Measurements from ENCODE around the gene MREG. TPM values are rescaled to one million over a fixed set of nuclear protein-coding genes. Genes with fewer than 3 reads are reported as not detected.

Gene MREG
- total RNA-seq, 6 donors from 2014 or later: 15.4 to 22.6 (median 19.4) TPM

DNA sequence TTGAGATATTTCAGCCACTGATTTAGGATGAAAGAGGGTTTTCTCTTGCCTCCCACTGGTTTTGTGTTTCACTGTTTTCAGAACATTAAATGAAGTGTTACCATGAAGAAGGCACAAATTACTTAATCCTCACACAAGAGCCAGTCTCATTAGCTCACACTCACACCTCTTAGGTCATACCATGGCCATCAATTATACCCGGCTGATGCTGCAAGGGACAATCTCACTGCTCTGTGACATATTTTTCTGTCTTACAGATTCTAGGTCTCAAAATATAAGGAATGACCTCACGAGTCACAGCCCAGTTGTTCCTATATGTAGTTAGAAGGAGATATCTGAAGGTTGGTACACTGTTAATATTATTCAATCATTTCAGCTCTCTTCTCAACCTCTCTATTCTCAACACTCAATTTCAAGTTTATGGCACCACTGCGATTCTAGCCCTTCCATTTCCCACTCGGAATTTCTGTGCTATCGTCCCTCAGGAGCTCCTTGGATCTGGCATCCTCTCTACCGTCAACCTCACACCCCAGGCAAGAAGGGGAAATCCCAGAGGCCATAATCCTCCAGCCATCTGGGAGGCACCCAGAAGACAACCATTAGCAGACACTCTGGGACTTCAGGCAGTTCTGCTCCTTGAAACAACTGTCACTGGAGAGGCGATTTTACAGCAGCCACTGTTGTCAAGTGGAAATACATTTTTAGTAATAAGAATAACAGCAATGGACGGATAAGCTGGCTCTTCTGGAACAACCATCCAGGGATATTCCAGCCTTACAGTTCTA, 101.9 kb downstream of the MREG start:
- no peaks in the 10 kb centered on the region for H3K27me3 ChIP-seq
- H3K4me1 ChIP-seq: no peaks in the 10 kb centered on the region
- no peak overlapping the region for H3K4me3 ChIP-seq
- no peak for ATAC-seq (ENCODE audit: low FRiP score in 2 of 2)
- no peak for DNase-seq
- H3K36me3 ChIP-seq: no peaks in the 10 kb centered on the region
- H3K9me3 ChIP-seq: no peaks in the 10 kb centered on the region
- no peak for TF ChIP-seq POLR2A (IDR thresholded peaks at IDR 0.05)
- no peak for TF ChIP-seq POLR2AphosphoS5 (IDR thresholded peaks at IDR 0.05)
- TF ChIP-seq, protein P1, sequence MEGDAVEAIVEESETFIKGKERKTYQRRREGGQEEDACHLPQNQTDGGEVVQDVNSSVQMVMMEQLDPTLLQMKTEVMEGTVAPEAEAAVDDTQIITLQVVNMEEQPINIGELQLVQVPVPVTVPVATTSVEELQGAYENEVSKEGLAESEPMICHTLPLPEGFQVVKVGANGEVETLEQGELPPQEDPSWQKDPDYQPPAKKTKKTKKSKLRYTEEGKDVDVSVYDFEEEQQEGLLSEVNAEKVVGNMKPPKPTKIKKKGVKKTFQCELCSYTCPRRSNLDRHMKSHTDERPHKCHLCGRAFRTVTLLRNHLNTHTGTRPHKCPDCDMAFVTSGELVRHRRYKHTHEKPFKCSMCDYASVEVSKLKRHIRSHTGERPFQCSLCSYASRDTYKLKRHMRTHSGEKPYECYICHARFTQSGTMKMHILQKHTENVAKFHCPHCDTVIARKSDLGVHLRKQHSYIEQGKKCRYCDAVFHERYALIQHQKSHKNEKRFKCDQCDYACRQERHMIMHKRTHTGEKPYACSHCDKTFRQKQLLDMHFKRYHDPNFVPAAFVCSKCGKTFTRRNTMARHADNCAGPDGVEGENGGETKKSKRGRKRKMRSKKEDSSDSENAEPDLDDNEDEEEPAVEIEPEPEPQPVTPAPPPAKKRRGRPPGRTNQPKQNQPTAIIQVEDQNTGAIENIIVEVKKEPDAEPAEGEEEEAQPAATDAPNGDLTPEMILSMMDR (IDR thresholded peaks at IDR 0.05): no peak
- TF ChIP-seq EP300 (IDR thresholded peaks at IDR 0.05): no peak
- WGBS, 2 donors: 90 to 92% methylated on average over 8 of the region's 8 CpGs
- H3K27ac ChIP-seq: no peak overlapping the region

DNA sequence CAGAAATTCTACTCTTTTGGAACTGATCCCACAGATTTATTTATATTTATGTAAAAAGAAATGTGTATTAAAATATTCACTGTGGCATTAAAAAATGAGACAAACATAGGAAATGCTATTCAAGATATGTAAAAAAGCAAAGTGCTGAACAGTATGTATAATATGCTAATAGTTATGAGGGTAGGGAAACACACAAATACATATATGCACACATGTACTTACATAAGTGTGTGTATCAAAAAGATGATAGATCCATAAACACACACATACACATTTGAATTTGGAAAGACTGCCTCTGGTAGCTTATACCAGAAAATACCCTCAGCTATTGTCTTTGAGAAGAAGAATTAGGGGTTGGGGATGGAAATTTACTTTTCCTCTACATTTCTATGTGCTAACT, 103.2 kb downstream of the MREG start:
- Histone ChIP-seq H3K4me1 (no peaks in the 10 kb centered on the region), H3K9me3 (no peaks in the 10 kb centered on the region), H3K4me3 (no peak overlapping the region), H3K27ac (no peak overlapping the region), H3K27me3 (no peaks in the 10 kb centered on the region), H3K36me3 (no peaks in the 10 kb centered on the region)
- TF ChIP-seq EP300 (IDR thresholded peaks at IDR 0.05): no peak
- TF ChIP-seq, protein P1 (IDR thresholded peaks at IDR 0.05): no peak
- TF ChIP-seq POLR2A (IDR thresholded peaks at IDR 0.05): no peak
- TF ChIP-seq POLR2AphosphoS5 (IDR thresholded peaks at IDR 0.05): no peak
- ATAC-seq (ENCODE audit: low FRiP score in 2 of 2) (no peak), DNase-seq (no peak)

DNA sequence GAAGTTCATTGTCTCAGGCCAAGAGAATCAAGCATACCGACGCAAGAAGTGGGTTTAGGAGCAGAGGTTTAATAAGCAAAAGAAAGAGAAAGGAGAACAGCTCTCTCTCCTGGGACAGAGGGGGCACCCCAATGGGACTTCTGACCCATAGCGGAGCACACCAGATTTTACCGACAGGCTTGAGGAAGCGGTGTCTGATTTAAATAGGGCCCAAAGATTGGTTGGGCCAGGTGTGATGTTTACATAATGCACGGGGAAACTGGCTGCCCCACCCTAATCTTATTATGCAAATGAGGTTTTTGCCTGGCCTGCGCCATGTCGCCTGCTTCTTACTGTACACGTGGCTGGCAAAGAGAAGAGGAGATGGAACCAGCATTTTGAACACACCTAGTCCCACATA, 106.2 kb downstream of the MREG start:
- 85 to 91% methylated on average over 9 of the region's 9 CpGs for WGBS, 2 donors

GRCh38 chr2:215906458-215906857, 106.9 kb downstream of the MREG start:
- Histone ChIP-seq H3K4me1 (no peaks in the 10 kb centered on the region), H3K36me3 (no peaks in the 10 kb centered on the region), H3K4me3 (no peak overlapping the region), H3K9me3 (no peaks in the 10 kb centered on the region), H3K27me3 (no peaks in the 10 kb centered on the region), H3K27ac (no peak overlapping the region)
- DNase-seq (no peak), ATAC-seq (ENCODE audit: low FRiP score in 2 of 2) (no peak)
- no peak for TF ChIP-seq POLR2AphosphoS5 (IDR thresholded peaks at IDR 0.05)
- TF ChIP-seq POLR2A (IDR thresholded peaks at IDR 0.05): no peak
- no peak for TF ChIP-seq EP300 (IDR thresholded peaks at IDR 0.05)
- TF ChIP-seq, protein P1 (IDR thresholded peaks at IDR 0.05): no peak

More for the DNA sequence above, 106.2 kb downstream of the MREG start:
- Histone ChIP-seq H3K27ac (no peak overlapping the region), H3K4me1 (no peaks in the 10 kb centered on the region), H3K9me3 (no peaks in the 10 kb centered on the region), H3K27me3 (no peaks in the 10 kb centered on the region), H3K4me3 (no peak overlapping the region), H3K36me3 (no peaks in the 10 kb centered on the region)
- TF ChIP-seq, protein P1 (IDR thresholded peaks at IDR 0.05): no peak
- TF ChIP-seq POLR2A (IDR thresholded peaks at IDR 0.05) (no peak), EP300 (IDR thresholded peaks at IDR 0.05) (no peak), POLR2AphosphoS5 (IDR thresholded peaks at IDR 0.05) (no peak)
- ATAC-seq (ENCODE audit: low FRiP score in 2 of 2) (no peak), DNase-seq (no peak)

- no peaks in the 10 kb centered on the region for H3K9me3 ChIP-seq
- H3K27me3 ChIP-seq: no peaks in the 10 kb centered on the region
- no peak for ATAC-seq (ENCODE audit: low FRiP score in 2 of 2)
- no peak overlapping the region for H3K27ac ChIP-seq
- 70 to 86% methylated on average over 5 of the region's 5 CpGs for WGBS, 2 donors
- H3K36me3 ChIP-seq: no peaks in the 10 kb centered on the region
- no peak overlapping the region for H3K4me3 ChIP-seq
- H3K4me1 ChIP-seq: peaks cover 0 to 4% (median 0%) of the 10 kb centered on the region in 4 donors
- TF ChIP-seq EP300 (IDR thresholded peaks at IDR 0.05) (no peak), POLR2A (IDR thresholded peaks at IDR 0.05) (no peak), POLR2AphosphoS5 (IDR thresholded peaks at IDR 0.05) (no peak)
- TF ChIP-seq, protein P1 (IDR thresholded peaks at IDR 0.05): no peak
- no peak for DNase-seq
Observed at GRCh38 chr2:215905691-215906090, 107.7 kb downstream of the MREG start.
